Measurements from ENCODE around the gene NEUROG2. TPM values are rescaled to one million over a fixed set of nuclear protein-coding genes. Genes with fewer than 3 reads are reported as not detected.

NEUROG2 gene
- total RNA-seq, 1 donor from 2014 or later: not detected

DNA sequence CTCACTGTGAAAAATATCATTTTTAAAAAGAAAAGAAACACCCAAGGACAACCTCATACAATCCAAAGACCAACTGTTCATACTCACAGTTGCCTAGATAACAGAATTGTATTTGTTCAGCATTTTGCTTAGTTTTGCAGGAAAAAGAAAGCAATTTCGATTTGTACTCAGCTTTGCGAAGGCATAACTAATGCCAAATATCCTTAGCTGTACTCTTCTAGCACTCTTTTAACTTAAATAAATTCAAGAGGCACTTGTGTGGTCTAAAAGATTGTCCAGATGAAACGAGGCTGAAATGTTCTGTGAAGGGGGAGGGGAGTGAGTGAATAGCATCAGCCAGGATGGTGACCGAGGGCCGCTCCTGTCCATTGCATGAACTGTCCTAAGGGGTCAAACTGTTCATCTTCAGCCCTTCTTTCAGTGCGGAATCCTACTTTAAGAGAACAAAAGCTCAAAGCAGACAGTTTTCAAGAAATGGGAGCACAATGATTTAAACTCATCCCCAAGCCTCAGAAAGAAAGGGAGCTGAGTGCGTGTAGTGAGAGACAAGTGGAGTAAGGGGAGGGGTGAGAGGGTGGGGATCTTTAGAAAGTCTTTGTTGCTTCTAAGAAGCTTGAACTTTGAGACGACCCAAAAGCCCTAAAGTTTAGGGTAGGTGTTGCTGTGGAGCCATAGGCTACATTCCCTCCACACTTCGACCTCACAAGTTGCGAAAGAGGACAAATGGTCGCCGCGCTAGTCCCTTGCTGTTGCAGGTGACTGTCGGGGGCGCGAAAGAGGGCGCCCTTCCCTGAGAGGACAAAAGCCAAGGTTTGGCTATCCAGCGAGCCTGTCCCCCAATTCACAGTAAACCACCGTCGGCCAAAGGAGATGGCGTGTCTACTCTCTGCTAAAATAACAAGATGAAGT is 4.0 kb upstream of the NEUROG2 start:
- peaks cover 4% of the 10 kb centered on the region for H3K4me1 Mint-ChIP-seq (ENCODE audit: low read depth, unreplicated experiment)
- H3K36me3 Mint-ChIP-seq (ENCODE audit: low read depth, unreplicated experiment): peaks cover 2% of the 10 kb centered on the region
- peaks cover 5% of the 10 kb centered on the region for H3K9me3 ChIP-seq (ENCODE audit: insufficient read depth, low read depth, low read length)
- H3K79me2 ChIP-seq (ENCODE audit: insufficient read depth, low read length): no peaks in the 10 kb centered on the region
- no peak for FAIRE-seq
- peaks cover 3% of the 10 kb centered on the region for H4K20me1 ChIP-seq (ENCODE audit: insufficient read depth, low read length)
- peaks cover 15% of the 10 kb centered on the region for H3K9me3 Mint-ChIP-seq (ENCODE audit: unreplicated experiment)
- peaks cover 92% of the 10 kb centered on the region for H3K27me3 ChIP-seq (ENCODE audit: insufficient read depth, low read length)
- no peak overlapping the region for H3K4me3 ChIP-seq (ENCODE audit: insufficient read depth, low read depth, low read length)
- no peaks in the 10 kb centered on the region for H3K36me3 ChIP-seq (ENCODE audit: insufficient read depth, low read length)
- H3K27ac ChIP-seq (ENCODE audit: low read depth, low read length): no peak overlapping the region
- peak; percentile 49 for TF ChIP-seq EZH2 (IDR thresholded peaks at IDR 0.05; ENCODE audit: insufficient read depth, low read length)
- TF ChIP-seq, protein P1, sequence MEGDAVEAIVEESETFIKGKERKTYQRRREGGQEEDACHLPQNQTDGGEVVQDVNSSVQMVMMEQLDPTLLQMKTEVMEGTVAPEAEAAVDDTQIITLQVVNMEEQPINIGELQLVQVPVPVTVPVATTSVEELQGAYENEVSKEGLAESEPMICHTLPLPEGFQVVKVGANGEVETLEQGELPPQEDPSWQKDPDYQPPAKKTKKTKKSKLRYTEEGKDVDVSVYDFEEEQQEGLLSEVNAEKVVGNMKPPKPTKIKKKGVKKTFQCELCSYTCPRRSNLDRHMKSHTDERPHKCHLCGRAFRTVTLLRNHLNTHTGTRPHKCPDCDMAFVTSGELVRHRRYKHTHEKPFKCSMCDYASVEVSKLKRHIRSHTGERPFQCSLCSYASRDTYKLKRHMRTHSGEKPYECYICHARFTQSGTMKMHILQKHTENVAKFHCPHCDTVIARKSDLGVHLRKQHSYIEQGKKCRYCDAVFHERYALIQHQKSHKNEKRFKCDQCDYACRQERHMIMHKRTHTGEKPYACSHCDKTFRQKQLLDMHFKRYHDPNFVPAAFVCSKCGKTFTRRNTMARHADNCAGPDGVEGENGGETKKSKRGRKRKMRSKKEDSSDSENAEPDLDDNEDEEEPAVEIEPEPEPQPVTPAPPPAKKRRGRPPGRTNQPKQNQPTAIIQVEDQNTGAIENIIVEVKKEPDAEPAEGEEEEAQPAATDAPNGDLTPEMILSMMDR (IDR thresholded peaks at IDR 0.05; ENCODE audit: insufficient read depth, low read depth, low read length): no peak
- DNase-seq (ENCODE audit: low read depth): no peak
- no peak overlapping the region for H3K4me3 Mint-ChIP-seq (ENCODE audit: unreplicated experiment)
- H3K27ac Mint-ChIP-seq (ENCODE audit: unreplicated experiment): no peak overlapping the region
- peaks cover 9% of the 10 kb centered on the region for H3K4me1 ChIP-seq (ENCODE audit: insufficient read depth, low read length)
- no peak overlapping the region for H3K4me2 ChIP-seq (ENCODE audit: low read length)
- H2AFZ ChIP-seq (ENCODE audit: low read depth, low read length): no peak overlapping the region
- H3K27me3 Mint-ChIP-seq (ENCODE audit: low read depth, unreplicated experiment): peaks cover 79% of the 10 kb centered on the region
- no peak overlapping the region for H3K9ac ChIP-seq (ENCODE audit: low read length)

DNA sequence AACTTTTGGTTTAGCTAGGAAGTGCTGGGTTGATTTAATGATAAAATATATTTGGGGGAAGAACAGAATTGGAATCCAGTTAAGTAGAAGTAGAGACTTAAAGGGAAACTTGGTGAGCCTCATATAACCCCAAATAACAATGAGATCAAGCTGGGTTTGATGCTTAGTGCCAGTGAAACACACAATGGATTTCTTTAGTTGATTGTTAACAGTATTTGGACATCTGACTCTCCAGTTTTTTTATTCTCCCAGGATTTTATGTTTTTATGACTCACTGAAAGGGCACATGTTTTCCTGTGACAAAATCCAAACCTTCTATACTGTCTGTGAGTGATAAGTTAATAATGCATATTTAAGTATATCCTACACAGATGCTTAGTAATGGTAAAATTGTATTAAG is 2.7 kb upstream of the NEUROG2 start:
- H3K9ac ChIP-seq (ENCODE audit: low read length): no peak overlapping the region
- H3K9me3 ChIP-seq (ENCODE audit: insufficient read depth, low read depth, low read length): peaks cover 5% of the 10 kb centered on the region
- no peak overlapping the region for H2AFZ ChIP-seq (ENCODE audit: low read depth, low read length)
- peaks cover 3% of the 10 kb centered on the region for H4K20me1 ChIP-seq (ENCODE audit: insufficient read depth, low read length)
- Mint-ChIP-seq H3K4me1 (ENCODE audit: low read depth, unreplicated experiment) (peaks cover 6% of the 10 kb centered on the region), H3K4me3 (ENCODE audit: unreplicated experiment) (no peak overlapping the region), H3K27me3 (ENCODE audit: low read depth, unreplicated experiment) (peaks cover 85% of the 10 kb centered on the region), H3K27ac (ENCODE audit: unreplicated experiment) (no peak overlapping the region), H3K36me3 (ENCODE audit: low read depth, unreplicated experiment) (peaks cover 2% of the 10 kb centered on the region), H3K9me3 (ENCODE audit: unreplicated experiment) (peaks cover 12% of the 10 kb centered on the region)
- no peak overlapping the region for H3K4me3 ChIP-seq (ENCODE audit: insufficient read depth, low read depth, low read length)
- FAIRE-seq (no peak), DNase-seq (ENCODE audit: low read depth) (no peak)
- no peak overlapping the region for H3K4me2 ChIP-seq (ENCODE audit: low read length)
- H3K36me3 ChIP-seq (ENCODE audit: insufficient read depth, low read length): no peaks in the 10 kb centered on the region
- peaks cover 93% of the 10 kb centered on the region for H3K27me3 ChIP-seq (ENCODE audit: insufficient read depth, low read length)
- H3K4me1 ChIP-seq (ENCODE audit: insufficient read depth, low read length): peaks cover 9% of the 10 kb centered on the region
- TF ChIP-seq, protein P1 (IDR thresholded peaks at IDR 0.05; ENCODE audit: insufficient read depth, low read depth, low read length): no peak
- TF ChIP-seq EZH2 (IDR thresholded peaks at IDR 0.05; ENCODE audit: insufficient read depth, low read length): no peak
- no peaks in the 10 kb centered on the region for H3K79me2 ChIP-seq (ENCODE audit: insufficient read depth, low read length)
- no peak overlapping the region for H3K27ac ChIP-seq (ENCODE audit: low read depth, low read length)

DNA sequence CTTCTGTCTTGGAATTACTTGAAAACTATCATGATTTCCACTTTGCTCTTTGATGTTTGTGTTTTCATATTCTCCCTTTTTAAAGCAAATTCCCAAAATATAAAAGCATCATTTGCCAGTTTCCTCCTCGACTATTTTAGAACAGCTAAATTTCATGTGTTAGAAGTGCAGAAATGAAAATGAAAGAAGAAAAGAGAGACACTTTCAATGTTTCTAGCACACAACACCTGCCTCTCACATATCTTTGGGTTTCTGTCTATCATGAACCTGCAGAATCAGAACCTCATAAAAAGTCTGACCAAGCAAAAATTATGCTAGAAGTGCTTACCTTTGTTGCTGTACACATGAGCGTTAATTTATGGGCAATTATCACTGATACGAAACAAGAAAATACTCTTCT is 1.9 kb upstream of the NEUROG2 start:
- Mint-ChIP-seq H3K9me3 (ENCODE audit: unreplicated experiment) (peaks cover 10% of the 10 kb centered on the region), H3K4me1 (ENCODE audit: low read depth, unreplicated experiment) (peaks cover 6% of the 10 kb centered on the region), H3K27ac (ENCODE audit: unreplicated experiment) (no peak overlapping the region), H3K4me3 (ENCODE audit: unreplicated experiment) (no peak overlapping the region), H3K36me3 (ENCODE audit: low read depth, unreplicated experiment) (peaks cover 2% of the 10 kb centered on the region), H3K27me3 (ENCODE audit: low read depth, unreplicated experiment) (peaks cover 86% of the 10 kb centered on the region)
- H3K9ac ChIP-seq (ENCODE audit: low read length): no peak overlapping the region
- peaks cover 93% of the 10 kb centered on the region for H3K27me3 ChIP-seq (ENCODE audit: insufficient read depth, low read length)
- peaks cover 9% of the 10 kb centered on the region for H3K4me1 ChIP-seq (ENCODE audit: insufficient read depth, low read length)
- H3K27ac ChIP-seq (ENCODE audit: low read depth, low read length): no peak overlapping the region
- no peak overlapping the region for H3K4me2 ChIP-seq (ENCODE audit: low read length)
- no peaks in the 10 kb centered on the region for H3K79me2 ChIP-seq (ENCODE audit: insufficient read depth, low read length)
- H2AFZ ChIP-seq (ENCODE audit: low read depth, low read length): no peak overlapping the region
- no peaks in the 10 kb centered on the region for H3K36me3 ChIP-seq (ENCODE audit: insufficient read depth, low read length)
- DNase-seq (ENCODE audit: low read depth) (no peak), FAIRE-seq (no peak)
- TF ChIP-seq, protein P1 (IDR thresholded peaks at IDR 0.05; ENCODE audit: insufficient read depth, low read depth, low read length): no peak
- no peak for TF ChIP-seq EZH2 (IDR thresholded peaks at IDR 0.05; ENCODE audit: insufficient read depth, low read length)
- H3K4me3 ChIP-seq (ENCODE audit: insufficient read depth, low read depth, low read length): no peak overlapping the region
- peaks cover 3% of the 10 kb centered on the region for H4K20me1 ChIP-seq (ENCODE audit: insufficient read depth, low read length)
- H3K9me3 ChIP-seq (ENCODE audit: insufficient read depth, low read depth, low read length): peaks cover 5% of the 10 kb centered on the region
